Gastrocnemius medialis (tissue), 4 donors: ENCODE data around the gene SLC45A1.

ENCODE experiments used
- POLR2A ChIP-seq, 2 donors: fragments of 450-650 bp; IDR thresholded peaks; one replicate each; pipeline ENCODE4 v1.6.1; 2017; ENCODE audit warnings: antibody characterized with exemption in 2 of 2, mild to moderate bottlenecking in 2 of 2, moderate library complexity in 2 of 2
- TF ChIP-seq, protein P1 (sequence below), 5 experiments: fragments of 450-650 bp in 3 of 5; fragments of 200-600 bp in 2 of 5; sonication (generic) in 2 of 5; IDR thresholded peaks in 4 of 5; conservative IDR thresholded peaks in 1 of 5; 1 replicate in 4 of 5; 2 replicates in 1 of 5; pipeline ENCODE4 v1.5.1; 2016 to 2019; ENCODE audit warnings: antibody characterized with exemption in 5 of 5, mild to moderate bottlenecking in 3 of 5, moderate library complexity in 3 of 5

DNA sequence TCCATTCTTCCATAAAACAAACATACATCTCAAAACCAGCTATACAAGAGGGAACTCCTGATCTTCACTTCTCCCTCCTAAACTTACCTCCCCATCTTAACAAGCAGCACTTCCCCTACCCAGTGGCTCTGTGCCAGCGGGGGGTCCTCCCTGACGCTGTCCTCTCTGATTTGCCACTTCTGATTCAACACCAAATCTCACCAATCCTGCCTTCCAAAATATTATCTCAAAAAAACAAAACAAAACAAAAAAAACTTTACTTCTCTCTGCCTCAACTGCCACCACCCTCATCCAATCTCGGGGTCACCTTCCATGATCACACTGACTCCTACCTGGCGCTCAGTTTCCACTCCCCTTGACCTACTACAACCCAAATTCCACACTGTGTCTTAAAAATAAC, 72.8 kb downstream of the SLC45A1 start:
- TF ChIP-seq, protein P1, sequence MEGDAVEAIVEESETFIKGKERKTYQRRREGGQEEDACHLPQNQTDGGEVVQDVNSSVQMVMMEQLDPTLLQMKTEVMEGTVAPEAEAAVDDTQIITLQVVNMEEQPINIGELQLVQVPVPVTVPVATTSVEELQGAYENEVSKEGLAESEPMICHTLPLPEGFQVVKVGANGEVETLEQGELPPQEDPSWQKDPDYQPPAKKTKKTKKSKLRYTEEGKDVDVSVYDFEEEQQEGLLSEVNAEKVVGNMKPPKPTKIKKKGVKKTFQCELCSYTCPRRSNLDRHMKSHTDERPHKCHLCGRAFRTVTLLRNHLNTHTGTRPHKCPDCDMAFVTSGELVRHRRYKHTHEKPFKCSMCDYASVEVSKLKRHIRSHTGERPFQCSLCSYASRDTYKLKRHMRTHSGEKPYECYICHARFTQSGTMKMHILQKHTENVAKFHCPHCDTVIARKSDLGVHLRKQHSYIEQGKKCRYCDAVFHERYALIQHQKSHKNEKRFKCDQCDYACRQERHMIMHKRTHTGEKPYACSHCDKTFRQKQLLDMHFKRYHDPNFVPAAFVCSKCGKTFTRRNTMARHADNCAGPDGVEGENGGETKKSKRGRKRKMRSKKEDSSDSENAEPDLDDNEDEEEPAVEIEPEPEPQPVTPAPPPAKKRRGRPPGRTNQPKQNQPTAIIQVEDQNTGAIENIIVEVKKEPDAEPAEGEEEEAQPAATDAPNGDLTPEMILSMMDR (IDR thresholded peaks at IDR 0.05 in 4 of 5, conservative IDR thresholded peaks at IDR 0.05 in 1 of 5): no peak
- no peak for TF ChIP-seq POLR2A (IDR thresholded peaks at IDR 0.05)
